ENCODE data around the gene ZBTB40. TPM values are rescaled to one million over a fixed set of nuclear protein-coding genes. Genes with fewer than 3 reads are reported as not detected.

The ZBTB40 gene
- total RNA-seq, 1 donor from 2014 or later, result 14.9 TPM

GRCh38 chr1:22502202-22502601, 50.6 kb downstream of the ZBTB40 start:
- no peak overlapping the region for H3K4me3 Mint-ChIP-seq
- no peaks in the 10 kb centered on the region for H3K4me1 ChIP-seq
- H2AFZ ChIP-seq (replicated peaks), result no peak overlapping the region
- peaks cover 6% of the 10 kb centered on the region for H3K36me3 Mint-ChIP-seq
- no peak overlapping the region for H3K27ac ChIP-seq
- no peaks in the 10 kb centered on the region for H3K9me3 Mint-ChIP-seq
- no peaks in the 10 kb centered on the region for H4K20me1 ChIP-seq (ENCODE audit: low read depth)
- no peaks in the 10 kb centered on the region for H3K36me3 ChIP-seq
- H3F3A ChIP-seq (ENCODE audit: low read depth), result no peaks in the 10 kb centered on the region
- peak overlapping the region; percentile 11 for H3K9ac ChIP-seq
- no peaks in the 10 kb centered on the region for H3K27me3 Mint-ChIP-seq (ENCODE audit: insufficient read depth, low read depth)
- H3K4me2 ChIP-seq, result no peak overlapping the region
- no peaks in the 10 kb centered on the region for H3K79me2 ChIP-seq (ENCODE audit: low read depth)
- TF ChIP-seq EZH2 (IDR thresholded peaks at IDR 0.05) (no peak), CTCF (IDR thresholded peaks at IDR 0.05) (no peak), EZH2phosphoT487 (IDR thresholded peaks at IDR 0.05) (no peak)
- H3K9me3 ChIP-seq (ENCODE audit: low read depth), result no peaks in the 10 kb centered on the region
- DNase-seq (ENCODE audit: low spot score), result no peak
- H3K4me3 ChIP-seq, result no peak overlapping the region
- H3K4me1 Mint-ChIP-seq, result peaks cover 20% of the 10 kb centered on the region
- no peaks in the 10 kb centered on the region for H3K27me3 ChIP-seq
- H3K27ac Mint-ChIP-seq, result no peak overlapping the region

DNA sequence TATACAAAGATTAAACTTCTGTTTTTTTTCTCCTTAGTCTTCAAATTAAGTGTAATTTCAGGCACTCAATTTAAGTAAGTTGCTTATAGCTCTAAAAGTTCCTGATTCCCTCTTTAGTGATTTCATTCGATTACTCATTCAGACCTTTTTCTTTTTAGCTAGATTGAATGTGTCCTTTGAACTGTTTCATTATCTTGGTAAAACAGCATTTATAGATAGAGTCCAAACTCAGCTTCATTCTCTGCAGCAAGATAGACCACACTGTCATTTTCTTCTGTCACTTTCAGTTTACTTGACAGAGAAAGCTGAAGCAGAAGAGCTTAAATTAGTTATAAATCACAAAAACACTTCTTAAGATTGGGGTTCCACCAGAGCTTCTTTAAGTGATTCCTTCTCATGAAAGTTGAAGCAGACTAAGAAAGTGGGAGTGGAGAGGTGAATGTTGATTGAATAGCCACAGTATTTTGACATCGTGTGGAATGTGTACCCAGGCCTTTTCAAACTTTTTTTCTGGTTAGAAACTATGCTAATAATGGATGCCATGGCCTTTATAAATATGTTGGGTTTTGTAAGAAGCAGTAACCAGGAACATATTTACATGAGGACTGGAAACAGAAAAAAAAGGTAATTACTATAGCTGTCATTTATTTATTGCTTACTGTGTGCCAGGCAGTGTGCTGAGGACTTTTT, 52.2 kb downstream of the ZBTB40 start:
- no peak overlapping the region for H3K27ac Mint-ChIP-seq

DNA sequence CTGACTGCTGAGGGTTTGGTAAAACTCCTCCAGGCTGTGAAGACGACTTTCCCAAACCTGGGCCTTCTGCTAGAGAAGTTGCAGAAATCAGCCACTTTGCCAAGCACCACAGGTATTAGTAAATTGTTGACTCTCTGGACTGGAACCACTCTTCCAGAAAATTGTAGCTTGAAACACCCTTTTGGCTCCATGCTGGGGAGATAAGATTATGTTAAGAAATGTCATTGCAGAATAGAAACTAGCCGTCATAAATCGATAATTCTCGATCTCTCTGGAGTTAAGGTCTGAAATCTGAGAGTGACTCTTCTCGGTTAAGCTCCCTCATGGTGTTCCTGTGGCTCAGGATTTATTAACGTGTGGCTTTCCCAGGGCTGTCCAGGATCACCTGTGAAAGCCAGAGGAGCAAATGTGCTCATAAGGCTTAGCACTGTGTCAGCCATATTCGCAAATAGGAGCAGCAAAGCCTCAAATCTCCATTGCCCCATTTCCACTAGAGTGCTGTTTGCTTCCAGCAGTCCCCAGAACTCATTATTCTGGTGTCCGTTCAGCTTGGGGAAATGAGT, 54.6 kb downstream of the ZBTB40 start:
- no peaks in the 10 kb centered on the region for H3K36me3 ChIP-seq
- no peak for TF ChIP-seq EZH2 (IDR thresholded peaks at IDR 0.05)
- no peak for TF ChIP-seq CTCF (IDR thresholded peaks at IDR 0.05)
- H3K27me3 Mint-ChIP-seq (ENCODE audit: insufficient read depth, low read depth), result no peaks in the 10 kb centered on the region

More for the DNA sequence above, 52.2 kb downstream of the ZBTB40 start:
- Histone ChIP-seq H3K27me3 (no peaks in the 10 kb centered on the region), H3K9me3 (ENCODE audit: low read depth) (no peaks in the 10 kb centered on the region), H3F3A (ENCODE audit: low read depth) (no peaks in the 10 kb centered on the region), H4K20me1 (ENCODE audit: low read depth) (no peaks in the 10 kb centered on the region), H3K4me1 (no peaks in the 10 kb centered on the region), H3K36me3 (no peaks in the 10 kb centered on the region), H3K9ac (no peak overlapping the region), H3K4me3 (no peak overlapping the region), H2AFZ (replicated peaks) (no peak overlapping the region), H3K4me2 (no peak overlapping the region), H3K27ac (no peak overlapping the region), H3K79me2 (ENCODE audit: low read depth) (no peaks in the 10 kb centered on the region)
- no peak for DNase-seq (ENCODE audit: low spot score)
- TF ChIP-seq EZH2phosphoT487 (IDR thresholded peaks at IDR 0.05) (no peak), EZH2 (IDR thresholded peaks at IDR 0.05) (no peak), CTCF (IDR thresholded peaks at IDR 0.05) (no peak)
- Mint-ChIP-seq H3K4me1 (peaks cover 20% of the 10 kb centered on the region), H3K4me3 (no peak overlapping the region), H3K36me3 (peaks cover 8% of the 10 kb centered on the region), H3K9me3 (no peaks in the 10 kb centered on the region), H3K27me3 (ENCODE audit: insufficient read depth, low read depth) (no peaks in the 10 kb centered on the region)

More for the DNA sequence above, 54.6 kb downstream of the ZBTB40 start:
- no peak overlapping the region for H3K4me3 Mint-ChIP-seq
- peaks cover 10% of the 10 kb centered on the region for H3K36me3 Mint-ChIP-seq
- H3K4me1 ChIP-seq, result no peaks in the 10 kb centered on the region
- peaks cover 7% of the 10 kb centered on the region for H3K4me1 Mint-ChIP-seq
- no peaks in the 10 kb centered on the region for H3K79me2 ChIP-seq (ENCODE audit: low read depth)
- no peaks in the 10 kb centered on the region for H3F3A ChIP-seq (ENCODE audit: low read depth)
- no peak overlapping the region for H2AFZ ChIP-seq (replicated peaks)
- H3K27me3 ChIP-seq, result no peaks in the 10 kb centered on the region
- H3K9me3 Mint-ChIP-seq, result no peaks in the 10 kb centered on the region
- no peak overlapping the region for H3K4me2 ChIP-seq
- no peak for DNase-seq (ENCODE audit: low spot score)
- H3K9ac ChIP-seq, result no peak overlapping the region
- no peaks in the 10 kb centered on the region for H3K9me3 ChIP-seq (ENCODE audit: low read depth)
- no peaks in the 10 kb centered on the region for H4K20me1 ChIP-seq (ENCODE audit: low read depth)
- no peak overlapping the region for H3K27ac Mint-ChIP-seq
- H3K4me3 ChIP-seq, result no peak overlapping the region
- no peak overlapping the region for H3K27ac ChIP-seq

All from neural progenitor cell (in vitro differentiated cells).